Iris pigment epithelial cell (primary cell): ENCODE data around the gene CHRNB4.
A peak's percentile ranks its signal among the peaks of the same experiment; 100 is the strongest.
"Not testable (repeated sequence)": the region's sequence is repeated elsewhere in the genome, so short reads cannot be mapped to it uniquely, and the experiment has no call there.

Experiments
- DNase-seq: peaks from one replicate; pipeline ENCODE4 v3.0.0-alpha.2; 2011; ENCODE audit warnings: low read depth

Gene CHRNB4, protein sequence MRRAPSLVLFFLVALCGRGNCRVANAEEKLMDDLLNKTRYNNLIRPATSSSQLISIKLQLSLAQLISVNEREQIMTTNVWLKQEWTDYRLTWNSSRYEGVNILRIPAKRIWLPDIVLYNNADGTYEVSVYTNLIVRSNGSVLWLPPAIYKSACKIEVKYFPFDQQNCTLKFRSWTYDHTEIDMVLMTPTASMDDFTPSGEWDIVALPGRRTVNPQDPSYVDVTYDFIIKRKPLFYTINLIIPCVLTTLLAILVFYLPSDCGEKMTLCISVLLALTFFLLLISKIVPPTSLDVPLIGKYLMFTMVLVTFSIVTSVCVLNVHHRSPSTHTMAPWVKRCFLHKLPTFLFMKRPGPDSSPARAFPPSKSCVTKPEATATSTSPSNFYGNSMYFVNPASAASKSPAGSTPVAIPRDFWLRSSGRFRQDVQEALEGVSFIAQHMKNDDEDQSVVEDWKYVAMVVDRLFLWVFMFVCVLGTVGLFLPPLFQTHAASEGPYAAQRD

DNA sequence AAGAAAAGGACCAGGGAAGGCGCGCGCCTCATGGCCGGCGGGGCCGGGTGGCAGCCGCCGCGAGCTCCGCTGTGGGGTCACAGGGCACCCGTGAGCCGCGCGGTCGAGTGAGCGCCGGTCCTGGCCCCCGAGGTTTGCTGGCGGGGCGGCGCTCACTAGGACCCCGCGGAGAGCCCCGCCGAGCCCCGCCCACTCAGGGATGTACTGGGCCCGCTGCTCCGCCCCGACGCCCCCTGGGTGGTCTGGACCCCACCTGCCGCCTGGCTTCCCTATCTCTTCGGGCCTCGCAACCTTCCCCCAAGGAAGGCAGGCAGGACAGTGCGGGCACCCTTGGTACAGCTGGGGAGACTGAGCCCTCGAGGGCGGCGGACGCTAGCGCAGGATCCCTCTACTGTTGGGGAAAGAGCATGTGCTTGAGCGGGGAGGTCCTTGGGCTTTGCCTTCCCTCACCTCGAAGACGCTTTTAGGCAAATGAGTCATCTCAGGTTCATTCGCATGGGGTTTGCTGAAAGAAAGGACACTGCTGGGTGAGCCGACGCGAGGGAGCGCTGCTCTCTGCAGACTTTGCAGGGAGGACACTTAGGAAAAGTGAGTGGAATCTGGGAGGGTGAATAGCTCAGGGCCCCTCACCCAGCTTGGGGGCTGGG lies at the start of gene CHRNB4:
Gene CHRNB4 (minus strand): TSS at position 109 of the 647 bp plus-strand sequence. CDS start 77 bp downstream, at position 32.
- peak; percentile 5 for DNase-seq

DNA sequence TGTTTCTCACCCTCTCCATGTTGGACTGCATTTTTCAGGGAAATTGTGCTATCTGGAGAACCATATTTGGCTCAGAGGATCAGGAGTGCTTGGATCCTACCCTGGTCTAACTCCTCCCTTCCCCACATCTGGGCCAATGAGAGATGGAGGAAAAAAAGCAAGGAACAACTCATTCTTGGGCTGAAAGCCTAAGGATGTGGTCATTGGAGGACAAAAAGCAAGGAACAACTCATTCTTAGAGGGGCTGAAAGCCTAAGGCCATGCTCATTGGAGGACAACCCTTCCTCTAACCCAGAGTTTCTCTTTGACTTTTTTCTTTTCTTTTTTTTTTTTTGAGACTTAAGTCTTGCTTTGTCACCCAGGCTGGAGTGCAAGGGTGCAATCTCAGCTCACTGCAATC lies 48.6 kb upstream of the CHRNB4 start:
- DNase-seq: no peak

DNA sequence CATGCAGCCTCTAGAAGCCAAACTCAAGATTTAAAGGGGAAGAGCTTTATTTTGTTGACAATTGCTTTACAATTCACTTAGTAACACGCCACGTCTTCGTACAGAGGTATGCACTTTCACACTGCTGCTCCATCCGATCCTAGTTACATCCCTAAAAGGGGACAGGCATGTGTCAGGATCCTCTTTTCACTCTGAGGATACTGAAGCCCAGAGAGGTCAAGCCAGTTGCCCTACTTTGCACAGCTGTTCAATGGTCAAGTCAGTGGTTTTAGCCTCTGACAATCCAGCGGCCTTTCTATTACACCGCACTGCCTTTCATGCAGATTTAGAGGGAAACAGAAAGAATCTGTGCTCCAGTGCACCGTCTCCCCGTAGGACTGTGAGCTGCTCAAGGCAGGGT lies 44.9 kb upstream of the CHRNB4 start:
- DNase-seq: no peak

DNA sequence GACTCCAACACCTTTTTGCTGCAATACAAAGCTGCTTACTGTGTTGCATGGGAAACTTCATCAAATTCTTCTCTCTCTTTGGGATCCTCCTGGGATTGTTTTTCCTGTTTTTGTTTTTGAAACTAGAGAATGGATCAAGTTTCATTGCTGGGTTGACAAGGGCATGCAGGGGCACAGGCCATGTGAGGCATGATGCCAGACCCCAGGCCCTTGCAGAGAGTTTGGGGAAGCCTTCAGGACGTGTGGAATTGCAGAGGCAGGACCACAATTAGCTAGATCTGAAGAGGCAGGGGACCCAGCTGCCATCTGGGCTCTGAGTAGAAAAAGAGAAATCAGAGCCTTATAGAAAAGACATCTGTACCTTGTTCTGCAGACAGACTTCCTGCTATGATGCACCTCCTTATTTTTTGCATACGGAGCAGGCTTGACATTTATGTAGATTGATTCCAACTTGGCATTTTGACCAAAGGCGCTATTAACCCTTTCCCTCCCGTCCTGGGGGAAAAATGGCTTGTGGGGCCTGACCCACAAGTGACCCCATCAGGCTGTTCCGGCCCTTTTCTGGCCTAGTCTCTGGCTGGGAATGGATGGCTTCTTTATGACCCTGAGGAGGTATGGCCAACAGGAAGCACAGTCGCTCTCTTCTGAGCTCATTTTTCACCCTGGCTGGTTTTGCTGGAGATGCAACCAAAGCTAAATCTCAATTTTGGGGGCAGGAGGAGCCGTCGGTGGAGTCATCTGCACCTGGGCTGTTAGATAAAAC lies 44.3 kb upstream of the CHRNB4 start:
- no peak for DNase-seq

DNA sequence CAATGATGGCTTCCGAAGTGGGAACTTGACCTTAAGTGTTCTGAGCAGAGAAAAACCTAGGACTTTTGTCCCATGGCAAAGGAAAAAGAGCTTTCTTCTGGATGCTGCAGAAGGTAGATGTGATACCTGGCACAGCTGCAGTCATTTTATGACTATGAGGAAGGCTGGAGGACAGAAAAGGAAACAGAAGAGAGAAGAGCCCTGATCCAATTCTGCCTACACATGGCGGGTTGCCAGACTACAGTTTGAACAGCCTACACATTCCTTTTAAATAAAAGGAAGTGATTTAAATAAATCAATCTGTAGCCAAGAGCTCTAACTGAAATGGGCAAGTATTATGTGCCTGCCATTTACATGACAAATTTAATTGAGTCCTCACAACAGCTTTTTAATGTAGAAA lies 43.6 kb upstream of the CHRNB4 start:
- DNase-seq: no peak

DNA sequence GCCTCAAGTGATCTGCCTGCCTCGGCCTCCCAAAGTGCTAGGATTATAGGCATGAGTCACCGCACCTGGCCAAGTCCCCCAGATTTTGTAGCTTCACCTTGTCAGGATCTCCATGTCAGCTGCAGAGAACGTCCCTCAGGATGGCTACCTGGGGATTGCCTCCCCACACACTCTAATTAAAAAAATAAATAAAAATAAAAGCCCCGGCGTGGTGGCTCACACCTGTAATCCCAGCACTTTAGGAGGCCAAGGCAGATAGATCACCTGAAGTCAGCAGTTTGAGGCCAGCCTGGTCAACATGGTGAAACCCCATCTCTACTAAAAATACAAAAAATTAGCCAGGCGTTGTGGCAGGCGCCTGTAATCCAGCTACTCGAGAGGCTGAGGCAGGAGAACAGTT lies 42.6 kb upstream of the CHRNB4 start:
- DNase-seq: not testable (repeated sequence)

DNA sequence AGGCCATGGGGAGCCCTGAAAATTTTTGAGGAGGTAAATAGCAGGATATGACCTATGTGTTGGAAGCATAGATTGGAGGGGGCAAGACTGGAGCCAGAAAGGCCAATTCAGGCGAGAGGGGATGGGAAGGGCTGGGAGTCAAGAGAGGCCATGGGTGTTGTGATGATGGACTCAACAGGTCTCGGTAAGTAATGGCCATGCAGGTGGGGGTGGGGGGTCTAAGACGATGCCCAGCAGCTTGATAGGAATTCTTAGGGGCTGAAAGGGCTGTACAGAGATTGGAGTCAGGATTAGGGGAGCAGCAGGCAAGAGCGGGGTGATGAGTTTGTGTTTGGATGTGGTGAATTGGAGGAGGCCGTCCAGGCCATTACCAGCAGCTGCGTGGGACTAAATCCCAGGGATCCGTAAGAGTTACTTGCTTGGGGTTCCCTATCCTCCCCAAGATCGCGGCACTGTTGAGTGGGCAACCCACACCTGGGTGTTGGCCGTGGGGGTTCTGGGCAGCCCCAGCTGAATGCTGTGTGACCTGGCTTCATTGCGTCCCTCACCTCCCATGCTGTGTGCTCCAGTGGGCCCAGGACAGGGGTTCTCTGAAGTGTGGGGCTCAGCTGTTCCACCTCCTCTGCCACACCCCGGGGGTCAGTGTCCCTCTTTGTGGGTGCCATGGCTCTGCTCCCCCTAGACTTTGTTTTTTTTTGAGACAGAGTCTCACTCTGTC lies 41.8 kb upstream of the CHRNB4 start:
- no peak for DNase-seq

DNA sequence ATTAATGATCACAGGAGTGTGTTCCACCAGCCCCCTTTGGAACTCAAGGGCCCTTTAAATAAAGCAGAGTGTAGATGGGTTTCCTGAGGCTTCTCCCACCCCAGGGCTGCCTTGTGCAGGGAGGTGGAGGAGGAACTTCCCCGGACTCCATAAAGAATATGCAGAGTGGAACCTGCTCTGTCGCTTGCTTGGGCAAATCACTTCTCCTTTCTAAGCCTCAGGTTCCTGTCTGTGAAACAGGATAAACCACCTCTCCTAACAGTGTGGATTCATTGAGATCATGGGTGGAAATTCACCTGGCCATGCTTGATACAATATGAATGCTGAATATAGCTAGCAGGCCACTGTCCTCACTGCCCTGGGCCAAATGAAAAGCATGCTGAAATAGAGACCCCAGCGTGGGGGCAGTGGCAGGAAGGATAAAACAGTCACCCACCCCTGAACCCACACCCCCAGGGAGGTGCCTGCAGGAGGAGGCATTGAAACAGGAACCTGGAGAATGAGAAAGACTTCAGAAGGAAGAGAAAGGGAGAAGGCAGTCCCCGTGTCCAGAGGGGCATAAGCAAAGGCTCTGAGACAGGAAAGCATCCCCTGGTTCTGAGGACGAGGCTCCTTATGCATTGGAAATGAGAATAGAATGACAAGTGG lies 41.1 kb upstream of the CHRNB4 start:
- DNase-seq: no peak

DNA sequence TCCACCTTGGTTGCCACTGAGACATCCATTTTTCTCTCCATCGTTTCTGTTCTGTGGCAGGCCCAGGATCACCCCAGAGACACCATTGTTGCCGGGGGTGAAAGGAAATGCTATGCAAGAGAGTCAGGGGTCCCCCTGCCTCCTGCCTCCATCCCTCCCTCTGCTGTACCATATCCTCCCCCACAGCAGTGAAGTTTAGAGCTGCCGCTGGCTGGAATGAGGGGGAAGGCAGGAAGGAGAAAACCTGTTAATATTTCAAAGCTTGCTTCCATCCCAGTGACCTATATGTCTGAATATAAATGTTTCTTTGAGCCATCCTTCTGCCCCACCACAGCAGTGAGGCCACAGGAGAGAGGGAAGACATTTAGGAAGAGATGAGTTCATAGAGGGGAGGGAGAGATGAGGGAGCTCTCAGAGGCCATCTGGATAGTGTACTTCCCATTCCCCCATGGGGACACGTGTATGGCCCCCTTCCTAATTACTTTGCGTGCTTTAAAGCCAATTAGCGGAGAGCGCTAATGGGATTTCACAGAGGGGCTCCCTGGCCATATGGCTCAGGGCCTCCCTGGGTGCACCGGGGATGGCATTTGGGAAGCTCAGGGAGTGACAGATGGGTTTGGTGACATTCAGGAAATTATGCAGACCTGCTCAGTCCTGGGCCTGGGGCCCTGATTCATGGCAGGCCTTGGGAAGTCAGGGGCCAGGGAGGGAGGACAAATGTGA lies 40.4 kb upstream of the CHRNB4 start:
- no peak for DNase-seq

DNA sequence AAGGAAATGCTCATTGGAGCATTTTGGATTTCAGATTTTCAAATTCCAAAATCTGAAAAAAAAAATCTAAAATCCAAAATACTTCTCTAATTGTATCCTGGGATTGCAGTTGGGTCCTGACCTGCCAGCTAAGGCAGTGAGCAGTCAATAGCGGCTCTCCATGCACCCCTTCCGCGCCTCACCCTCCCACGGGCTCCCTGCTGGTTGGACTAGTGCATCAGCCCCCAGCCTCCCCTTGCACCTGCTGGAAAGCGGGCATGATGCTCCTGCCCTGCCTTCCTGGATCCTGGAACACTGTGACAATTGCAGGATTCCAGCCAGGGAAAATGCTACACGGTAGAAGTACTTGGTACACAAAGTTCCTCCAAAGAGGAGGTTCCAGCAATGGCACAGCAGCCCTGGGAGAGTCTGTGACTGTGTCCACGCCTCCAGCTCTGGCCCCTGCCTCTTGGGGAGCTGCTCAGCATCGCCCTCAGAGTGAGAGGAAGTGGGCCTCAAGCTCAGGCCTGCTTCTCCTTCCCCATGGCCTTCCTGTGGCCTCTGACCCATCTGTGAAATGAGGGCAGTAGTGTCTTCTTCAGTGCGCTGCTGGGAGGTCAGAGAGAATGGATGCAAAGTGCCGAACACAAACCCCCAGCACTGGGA lies 39.5 kb upstream of the CHRNB4 start:
- DNase-seq: no peak

DNA sequence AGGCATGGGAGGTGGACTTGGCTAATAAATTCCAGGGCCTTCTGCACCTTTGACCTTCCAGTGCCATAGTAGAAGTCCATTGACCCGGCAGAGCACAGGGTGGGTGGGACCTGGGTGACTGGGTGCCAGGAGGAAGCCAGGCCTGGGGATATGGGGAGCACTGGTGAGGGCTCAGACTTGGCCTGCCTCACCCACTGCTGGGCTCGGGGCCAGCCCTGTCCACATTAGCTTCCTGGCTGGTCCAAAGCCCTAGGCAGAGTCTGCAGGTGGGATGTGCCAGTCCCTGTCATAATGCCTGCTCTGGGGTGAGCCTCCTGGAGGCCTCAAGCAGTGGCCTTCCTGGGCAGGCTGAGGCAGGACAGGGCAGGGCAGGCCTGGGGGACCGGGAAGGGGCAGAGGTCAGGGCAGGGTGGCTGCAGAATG lies 38.1 kb upstream of the CHRNB4 start:
- DNase-seq: no peak

DNA sequence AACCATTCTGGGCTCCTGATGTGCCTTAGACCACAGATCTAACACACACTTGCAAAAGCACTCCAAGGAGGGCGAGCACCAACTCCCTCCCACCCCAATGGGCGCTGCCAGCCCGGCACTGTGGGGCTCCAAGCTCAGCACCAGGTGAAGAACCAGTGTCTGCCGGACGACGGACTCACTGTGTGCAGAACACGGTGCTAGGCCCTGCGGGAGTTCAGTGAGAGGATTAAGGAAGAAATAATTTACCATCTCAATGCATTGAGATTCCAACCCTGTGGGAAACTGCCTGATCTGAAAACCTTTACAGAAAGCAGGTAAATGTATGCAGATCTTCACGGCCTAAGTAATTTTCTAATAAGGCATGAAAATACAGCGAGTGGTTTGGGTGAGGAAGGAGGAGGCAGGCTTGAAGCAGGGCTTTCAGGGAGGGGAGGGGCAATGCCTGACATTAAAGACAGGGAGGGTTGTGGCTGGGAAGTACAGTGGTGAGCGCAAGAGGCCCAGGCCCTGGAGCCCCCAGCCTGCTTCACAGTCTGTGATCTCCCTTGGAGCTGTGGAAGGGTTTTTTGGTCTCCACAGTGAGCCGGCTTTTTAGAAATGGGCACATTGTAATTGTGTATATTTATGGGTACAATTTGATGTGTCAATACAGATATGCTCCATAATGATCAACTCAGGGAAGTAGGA lies 35.6 kb upstream of the CHRNB4 start:
- no peak for DNase-seq

DNA sequence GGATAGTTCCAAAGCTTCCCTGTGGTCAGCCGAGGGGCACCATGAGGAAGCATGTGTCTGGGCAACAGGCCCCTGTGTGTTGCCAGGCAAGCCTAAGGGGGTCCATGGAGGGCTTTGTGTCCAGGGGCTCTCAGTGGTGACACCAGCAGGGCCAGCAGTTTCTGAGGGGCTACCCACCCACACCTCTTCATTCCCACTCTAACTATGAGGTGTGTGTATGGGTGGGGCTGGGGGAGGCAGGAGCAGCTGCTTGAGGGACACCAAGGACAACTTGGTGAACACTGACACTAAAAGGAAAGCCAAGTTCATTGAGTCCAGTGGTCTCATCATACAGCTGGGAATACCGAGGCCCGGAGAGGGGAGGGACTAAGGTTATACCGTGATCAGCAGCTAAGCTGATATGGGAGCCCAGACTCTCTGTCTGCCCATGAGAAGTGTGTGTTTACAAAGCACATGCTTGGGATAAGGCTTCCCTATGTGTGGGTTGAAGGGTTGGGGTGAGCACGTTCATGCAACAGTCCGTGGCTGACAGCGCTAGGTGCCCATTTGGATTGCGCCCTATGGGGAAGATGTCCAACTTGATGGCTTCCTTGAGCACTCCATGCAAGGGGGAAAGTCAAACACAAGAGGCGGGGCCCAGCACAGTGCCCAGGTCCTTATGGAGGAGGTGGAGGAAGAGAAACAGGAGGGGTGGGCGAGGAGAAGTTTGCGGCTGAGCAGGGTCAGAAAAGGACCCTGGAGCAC lies 34.8 kb upstream of the CHRNB4 start:
- DNase-seq: no peak

DNA sequence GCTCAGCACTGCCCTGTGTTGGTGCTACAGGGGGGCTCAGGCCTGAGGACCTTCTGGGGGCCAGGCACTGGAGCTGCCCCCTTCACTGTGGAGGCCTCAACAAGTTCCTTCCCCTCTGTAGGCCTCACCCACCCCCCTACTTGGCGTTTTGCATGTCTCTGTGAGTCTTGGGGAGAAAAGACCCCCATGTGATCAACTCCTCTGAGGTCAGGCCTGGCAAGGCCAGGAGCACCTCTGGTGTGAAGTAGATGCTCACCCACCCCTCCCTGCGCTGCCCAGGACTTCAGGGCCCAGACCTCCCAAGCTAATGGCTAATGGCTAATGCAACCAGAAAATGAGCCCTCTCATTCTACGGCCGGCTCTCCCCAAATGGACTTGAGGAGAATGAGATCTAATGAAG lies 34.2 kb upstream of the CHRNB4 start:
- DNase-seq: no peak

DNA sequence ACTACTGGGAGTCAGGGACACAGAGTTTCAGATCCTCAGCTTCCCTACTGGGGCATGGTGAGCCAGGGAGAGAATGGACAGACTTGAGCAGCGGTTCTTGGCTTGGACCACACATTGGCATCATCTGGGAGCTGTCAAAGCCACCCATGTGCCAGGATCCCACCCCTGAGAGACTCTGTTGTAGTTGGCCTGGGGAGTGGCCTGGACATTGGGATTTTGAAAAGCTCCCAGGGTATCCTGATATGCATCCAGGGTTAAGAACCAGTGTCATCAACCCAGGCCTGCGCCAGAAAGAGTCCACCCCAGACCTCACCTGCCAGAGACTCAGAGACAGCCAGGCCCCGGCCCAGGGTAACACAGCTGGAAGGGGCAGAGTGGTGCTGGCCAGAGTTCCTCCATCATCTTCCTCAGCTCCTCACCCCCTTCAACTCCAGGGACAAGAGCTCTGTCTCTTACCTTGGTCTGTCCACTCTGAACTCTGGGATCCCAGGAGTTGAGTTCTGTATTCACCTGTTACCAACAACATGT lies 33.0 kb upstream of the CHRNB4 start:
- no peak for DNase-seq

DNA sequence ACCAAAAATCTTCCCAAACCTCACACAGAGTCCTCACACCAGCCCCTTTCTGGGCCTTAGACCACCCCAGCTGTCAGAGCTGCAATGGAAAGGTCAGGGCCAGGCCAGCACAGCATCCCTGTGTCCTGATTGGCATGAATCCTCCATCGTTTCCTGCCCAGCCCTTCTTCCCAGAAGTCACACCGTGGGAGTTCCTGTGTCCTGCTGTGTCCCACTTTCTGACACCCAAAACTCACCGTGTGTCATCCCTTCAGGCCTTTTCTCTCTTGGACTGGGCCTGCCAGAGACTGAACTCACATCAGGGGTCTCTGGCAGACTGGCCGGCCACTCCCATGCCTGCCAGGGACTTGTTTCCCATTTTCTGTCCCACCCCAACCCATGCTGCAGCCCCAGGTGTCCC lies 32.5 kb upstream of the CHRNB4 start:
- no peak for DNase-seq

DNA sequence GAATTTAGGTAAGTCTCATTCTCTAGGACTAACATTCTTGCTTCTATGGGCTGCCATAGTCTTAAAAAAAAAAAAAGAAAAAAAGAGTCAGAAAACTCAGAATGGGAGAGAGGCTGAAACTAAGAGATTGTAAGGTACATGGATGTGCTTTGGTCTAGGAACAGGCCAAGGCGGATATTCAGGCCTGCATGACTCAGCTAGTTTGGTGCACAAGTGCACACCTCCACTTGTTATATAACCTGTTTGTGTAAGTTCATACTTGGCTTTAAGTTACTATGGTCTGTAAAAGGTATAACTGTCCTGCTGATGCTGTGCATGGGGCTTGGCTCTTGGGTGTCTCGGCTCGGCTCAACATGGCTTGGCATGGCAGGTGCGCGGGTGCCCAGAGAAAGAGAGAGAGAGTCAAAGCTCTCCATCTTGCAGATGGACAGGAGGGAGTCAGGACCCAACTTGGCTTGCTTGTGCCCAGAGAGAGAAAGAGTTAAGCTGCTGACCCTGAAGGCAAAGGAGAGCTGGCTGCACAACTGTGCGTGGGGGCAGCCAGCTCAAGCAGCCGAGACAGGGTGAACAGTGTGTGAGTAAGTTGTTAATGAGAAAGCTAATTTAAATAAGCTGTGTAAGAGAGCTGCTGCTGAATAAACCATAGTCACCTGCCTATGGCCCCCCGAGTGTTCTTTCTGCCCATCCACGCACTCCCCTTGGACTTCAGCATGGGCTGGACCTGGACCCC lies 31.4 kb upstream of the CHRNB4 start:
- no peak for DNase-seq

DNA sequence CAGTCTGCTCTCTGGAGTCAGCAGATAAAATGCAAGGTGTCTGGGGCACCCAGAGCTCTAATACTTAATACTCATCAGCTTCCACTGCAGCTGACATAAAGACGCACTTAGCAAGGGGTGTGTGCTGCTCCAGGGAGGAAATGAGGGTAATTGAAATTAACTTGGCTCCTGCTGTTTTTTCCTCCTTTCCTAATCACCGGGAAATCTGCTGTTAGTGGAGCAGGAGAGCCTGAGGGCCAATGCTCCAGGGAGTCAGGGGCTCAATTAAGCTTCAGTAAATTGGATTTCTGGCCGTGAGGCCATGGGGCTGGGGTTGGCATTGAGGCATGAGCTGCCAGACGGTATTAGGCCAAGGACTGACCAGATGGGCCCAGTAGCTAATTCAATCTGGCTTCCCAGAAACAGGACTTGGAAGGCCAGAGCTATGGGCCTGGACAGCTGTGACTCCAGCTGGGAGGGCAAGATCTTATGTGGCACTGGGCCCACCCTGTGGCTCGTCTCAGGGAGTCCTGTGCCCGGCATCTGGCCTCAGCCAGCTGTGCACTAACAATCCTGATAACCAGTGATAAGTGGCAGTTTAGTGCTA lies 30.7 kb upstream of the CHRNB4 start:
- DNase-seq: no peak
